ENCODE measurements around the gene ZNF764. TPM values are rescaled to one million over a fixed set of nuclear protein-coding genes. Genes with fewer than 3 reads are reported as not detected.

The ZNF764 gene
- total RNA-seq, 4 donors from 2014 or later: 5.5 to 10.5 (median 8.7) TPM

GRCh38 chr16:30574678-30575077 lies 16.5 kb upstream of the ZNF764 start:
- no peak overlapping the region for H3K4me3 ChIP-seq
- H3K27ac ChIP-seq: no peak overlapping the region
- TF ChIP-seq, protein P1, sequence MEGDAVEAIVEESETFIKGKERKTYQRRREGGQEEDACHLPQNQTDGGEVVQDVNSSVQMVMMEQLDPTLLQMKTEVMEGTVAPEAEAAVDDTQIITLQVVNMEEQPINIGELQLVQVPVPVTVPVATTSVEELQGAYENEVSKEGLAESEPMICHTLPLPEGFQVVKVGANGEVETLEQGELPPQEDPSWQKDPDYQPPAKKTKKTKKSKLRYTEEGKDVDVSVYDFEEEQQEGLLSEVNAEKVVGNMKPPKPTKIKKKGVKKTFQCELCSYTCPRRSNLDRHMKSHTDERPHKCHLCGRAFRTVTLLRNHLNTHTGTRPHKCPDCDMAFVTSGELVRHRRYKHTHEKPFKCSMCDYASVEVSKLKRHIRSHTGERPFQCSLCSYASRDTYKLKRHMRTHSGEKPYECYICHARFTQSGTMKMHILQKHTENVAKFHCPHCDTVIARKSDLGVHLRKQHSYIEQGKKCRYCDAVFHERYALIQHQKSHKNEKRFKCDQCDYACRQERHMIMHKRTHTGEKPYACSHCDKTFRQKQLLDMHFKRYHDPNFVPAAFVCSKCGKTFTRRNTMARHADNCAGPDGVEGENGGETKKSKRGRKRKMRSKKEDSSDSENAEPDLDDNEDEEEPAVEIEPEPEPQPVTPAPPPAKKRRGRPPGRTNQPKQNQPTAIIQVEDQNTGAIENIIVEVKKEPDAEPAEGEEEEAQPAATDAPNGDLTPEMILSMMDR (IDR thresholded peaks at IDR 0.05): no peak
- TF ChIP-seq EP300 (IDR thresholded peaks at IDR 0.05) (no peak), POLR2AphosphoS5 (IDR thresholded peaks at IDR 0.05) (no peak), POLR2A (IDR thresholded peaks at IDR 0.05) (no peak)
- no peak for DNase-seq (ENCODE audit: low spot score in 2 of 2)
- 80% methylated on average over 1 of the region's 1 CpG for WGBS
- H3K9me3 ChIP-seq: no peaks in the 10 kb centered on the region
- H3K27me3 ChIP-seq: no peaks in the 10 kb centered on the region
- peaks cover 14% of the 10 kb centered on the region for H3K36me3 ChIP-seq
- H3K4me1 ChIP-seq: peaks cover 22% of the 10 kb centered on the region

GRCh38 chr16:30571445-30572322 lies 13.5 kb upstream of the ZNF764 start, which contains the start of gene ZNF688:
Gene ZNF688 (minus strand): TSS chr16:30571714. CDS start chr16:30571629, 85 bp downstream.
- H3K27ac ChIP-seq: peak within 1 kb of the TSS; percentile 93
- no peaks in the 10 kb centered on the region for H3K9me3 ChIP-seq
- peak within 1 kb of the TSS; percentile 68 for H3K4me3 ChIP-seq
- peaks cover 37% of the 10 kb centered on the region for H3K4me1 ChIP-seq
- peak; percentile 96 to 97 for DNase-seq (ENCODE audit: low spot score in 2 of 2)
- H3K36me3 ChIP-seq: peaks cover 3% of the 10 kb centered on the region
- TF ChIP-seq POLR2A (IDR thresholded peaks at IDR 0.05) (peak in 1 of 2 donors; percentile 61), EP300 (IDR thresholded peaks at IDR 0.05) (no peak), POLR2AphosphoS5 (IDR thresholded peaks at IDR 0.05) (peak; percentile 14 to 78 (median 77))
- TF ChIP-seq, protein P1 (IDR thresholded peaks at IDR 0.05): no peak
- H3K27me3 ChIP-seq: no peaks in the 10 kb centered on the region
- 0% methylated on average over 37 of the region's 67 CpGs for WGBS

- WGBS: 8% methylated on average over 16 of the region's 22 CpGs
- Histone ChIP-seq H3K4me1 (peaks cover 37% of the 10 kb centered on the region), H3K4me3 (peak overlapping the region; percentile 68), H3K9me3 (no peaks in the 10 kb centered on the region), H3K27me3 (no peaks in the 10 kb centered on the region), H3K27ac (peak overlapping the region; percentile 93), H3K36me3 (no peaks in the 10 kb centered on the region)
- TF ChIP-seq POLR2A (IDR thresholded peaks at IDR 0.05): no peak
- no peak for DNase-seq (ENCODE audit: low spot score in 2 of 2)
Measured at GRCh38 chr16:30570636-30571444, 12.7 kb upstream of the ZNF764 start.

- WGBS: 88% methylated on average over 16 of the region's 44 CpGs
- TF ChIP-seq EP300 (IDR thresholded peaks at IDR 0.05) (no peak), POLR2A (IDR thresholded peaks at IDR 0.05) (no peak), POLR2AphosphoS5 (IDR thresholded peaks at IDR 0.05) (no peak)
- TF ChIP-seq, protein P1 (IDR thresholded peaks at IDR 0.05): no peak
- no peaks in the 10 kb centered on the region for H3K36me3 ChIP-seq
- no peaks in the 10 kb centered on the region for H3K9me3 ChIP-seq
- peaks cover 37% of the 10 kb centered on the region for H3K4me1 ChIP-seq
- DNase-seq (ENCODE audit: low spot score in 2 of 2): no peak
- no peaks in the 10 kb centered on the region for H3K27me3 ChIP-seq
- peak overlapping the region; percentile 24 for H3K27ac ChIP-seq
- H3K4me3 ChIP-seq: peak overlapping the region; percentile 68
Measured at GRCh38 chr16:30569746-30570635, 11.8 kb upstream of the ZNF764 start.

- DNase-seq (ENCODE audit: low spot score in 2 of 2): no peak
- no peaks in the 10 kb centered on the region for H3K27me3 ChIP-seq
- no peak overlapping the region for H3K27ac ChIP-seq
- WGBS: 85% methylated on average over 3 of the region's 3 CpGs
- peaks cover 37% of the 10 kb centered on the region for H3K4me1 ChIP-seq
- no peaks in the 10 kb centered on the region for H3K9me3 ChIP-seq
- H3K4me3 ChIP-seq: no peak overlapping the region
- no peaks in the 10 kb centered on the region for H3K36me3 ChIP-seq
- TF ChIP-seq POLR2A (IDR thresholded peaks at IDR 0.05) (no peak), POLR2AphosphoS5 (IDR thresholded peaks at IDR 0.05) (no peak), EP300 (IDR thresholded peaks at IDR 0.05) (no peak)
- TF ChIP-seq, protein P1 (IDR thresholded peaks at IDR 0.05): no peak
Measured at GRCh38 chr16:30569281-30569680, 11.1 kb upstream of the ZNF764 start.
